Middle frontal gyrus (tissue), 1 donor: Measurements from ENCODE around the gene SPC24.
"Not testable (repeated sequence)": the region's sequence is repeated elsewhere in the genome, so short reads cannot be mapped to it uniquely, and the experiment has no call there.

Experiments
- DNase-seq: peaks from one replicate; pipeline ENCODE4 v3.0.0-alpha.2; 2015; ENCODE audit warnings: low spot score; ENCODE audit errors: extremely low spot score

Gene SPC24

DNA sequence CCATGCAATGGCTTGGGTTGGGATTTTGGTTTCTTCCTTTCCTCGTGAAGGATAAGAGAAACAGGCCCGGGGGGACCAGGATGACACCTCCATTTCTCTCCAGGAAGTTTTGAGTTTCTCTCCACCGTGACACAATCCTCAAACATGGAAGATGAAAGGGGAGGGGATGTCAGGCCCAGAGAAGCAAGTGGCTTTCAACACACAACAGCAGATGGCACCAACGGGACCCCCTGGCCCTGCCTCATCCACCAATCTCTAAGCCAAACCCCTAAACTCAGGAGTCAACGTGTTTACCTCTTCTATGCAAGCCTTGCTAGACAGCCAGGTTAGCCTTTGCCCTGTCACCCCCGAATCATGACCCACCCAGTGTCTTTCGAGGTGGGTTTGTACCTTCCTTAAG lies 24.1 kb downstream of the SPC24 start:
- DNase-seq: no peak

DNA sequence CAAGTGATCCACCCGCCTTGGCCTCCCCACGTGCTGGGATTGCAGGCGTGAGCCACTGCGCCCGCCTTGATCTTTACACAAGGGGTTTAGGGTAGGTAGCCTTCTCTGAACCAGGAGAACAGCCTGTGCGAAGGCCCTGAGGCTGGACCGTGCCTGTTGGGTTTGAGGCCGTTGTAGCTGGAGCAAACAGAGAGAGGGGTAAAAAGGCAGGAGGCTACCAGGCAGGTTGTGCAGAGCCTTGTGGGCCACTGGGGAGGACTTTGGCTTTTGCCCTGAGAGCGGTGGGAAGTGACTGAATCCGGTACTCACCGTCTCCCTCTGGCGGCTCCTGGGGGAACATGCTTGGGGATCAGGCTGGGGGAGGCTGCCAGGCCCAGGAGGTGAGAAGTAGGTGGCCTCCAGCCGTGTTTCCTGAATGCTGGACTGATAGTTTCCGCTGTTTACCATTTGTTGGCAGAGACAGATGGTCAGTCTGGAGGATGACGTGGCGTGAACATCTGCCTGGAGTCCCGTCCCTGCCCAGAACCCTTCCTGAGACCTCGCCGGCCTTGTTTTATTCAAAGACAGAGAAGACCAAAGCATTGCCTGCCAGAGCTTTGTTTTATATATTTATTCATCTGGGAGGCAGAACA lies 24.6 kb downstream of the SPC24 start:
- no peak for DNase-seq

DNA sequence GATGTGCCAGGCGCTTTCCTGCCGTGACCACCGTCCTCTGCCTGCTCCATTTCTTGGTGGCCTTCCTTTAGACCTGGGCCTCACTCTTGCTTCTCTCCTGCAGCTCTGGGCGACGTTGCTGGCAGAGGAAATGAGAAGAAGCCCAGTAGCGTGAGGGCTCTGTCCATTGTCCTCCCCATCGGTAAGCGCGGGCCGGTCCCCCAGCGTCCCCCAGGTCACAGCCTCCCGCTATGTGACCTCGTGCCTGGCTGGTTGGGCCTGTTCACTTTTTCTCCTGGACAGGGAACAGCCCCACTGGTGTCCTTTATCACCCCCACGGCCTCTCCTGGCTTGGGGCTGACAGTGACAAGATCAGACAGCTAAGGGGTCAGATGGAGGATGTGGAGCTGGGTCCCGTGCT lies 27.7 kb downstream of the SPC24 start:
- no peak for DNase-seq

DNA sequence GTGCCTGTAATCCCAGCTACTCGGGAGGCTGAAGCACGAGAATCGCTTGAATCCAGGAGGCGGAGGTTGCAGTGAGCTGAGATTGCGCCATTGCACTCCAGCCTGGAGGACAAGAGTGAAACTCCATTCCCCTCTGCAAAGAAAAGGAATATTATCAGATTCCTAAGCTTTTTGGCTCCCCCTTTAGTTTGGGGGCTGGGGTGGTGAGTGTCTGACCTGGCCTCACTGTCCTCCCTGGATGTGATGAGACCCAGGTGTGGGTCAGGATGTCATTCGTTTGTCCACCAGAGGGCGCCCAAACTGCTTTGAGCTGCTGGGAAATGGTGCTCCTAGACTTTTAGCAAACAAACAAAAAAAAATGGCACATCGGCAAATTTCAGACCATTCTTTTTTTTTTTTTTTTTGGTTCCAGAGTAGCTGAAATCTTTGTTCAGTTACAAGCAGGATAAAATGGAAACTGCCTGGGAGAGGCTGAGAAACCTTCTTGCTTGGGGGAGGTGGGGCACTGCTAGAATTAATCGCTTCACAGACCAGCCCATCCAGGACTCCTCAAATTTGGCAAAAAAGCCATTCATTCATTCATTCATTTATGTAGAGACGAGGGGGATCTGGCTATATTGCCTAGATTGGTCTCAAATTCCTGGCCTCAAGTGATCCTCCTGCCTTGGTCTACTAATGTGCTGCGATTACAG lies 29.4 kb downstream of the SPC24 start:
- DNase-seq: peak; percentile 41

DNA sequence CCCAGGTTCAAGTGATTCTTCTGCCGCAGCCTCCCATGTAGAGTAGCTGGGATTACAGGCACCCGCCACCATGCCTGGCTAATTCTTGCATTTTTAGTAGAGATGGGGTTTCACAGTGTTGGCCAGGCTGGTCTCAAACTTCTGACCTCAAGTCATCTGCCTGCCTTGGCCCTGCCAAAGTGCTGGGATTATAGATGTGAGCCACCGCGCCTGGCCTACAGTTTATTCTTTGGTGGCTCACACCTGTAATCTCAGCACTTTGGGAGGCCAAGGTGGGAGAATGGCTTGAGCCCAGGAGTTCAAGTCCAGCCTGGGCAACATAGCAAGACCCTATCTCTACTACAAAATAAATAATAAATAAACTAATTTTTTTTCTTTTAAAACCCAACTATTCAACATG lies 31.4 kb downstream of the SPC24 start:
- not testable (repeated sequence) for DNase-seq

DNA sequence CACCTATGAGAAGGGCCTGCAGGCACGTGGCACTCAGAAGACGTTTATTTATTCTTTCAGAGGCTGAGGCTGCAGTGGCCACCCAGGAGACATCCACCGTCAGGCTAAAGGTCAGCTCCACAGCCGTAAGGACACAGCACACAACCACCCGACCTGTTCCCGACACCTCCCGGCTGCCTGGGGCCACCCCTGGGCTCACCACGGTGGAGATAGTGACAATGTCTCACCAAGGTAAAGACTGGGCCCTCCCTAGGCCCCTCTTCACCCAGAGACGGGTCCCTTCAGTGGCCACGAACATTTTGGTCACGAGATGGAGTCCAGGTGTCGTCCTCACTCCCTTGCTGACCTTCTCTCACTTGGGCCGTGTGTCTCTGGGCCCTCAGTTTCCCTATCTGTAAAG lies 32.5 kb downstream of the SPC24 start:
- no peak for DNase-seq

DNA sequence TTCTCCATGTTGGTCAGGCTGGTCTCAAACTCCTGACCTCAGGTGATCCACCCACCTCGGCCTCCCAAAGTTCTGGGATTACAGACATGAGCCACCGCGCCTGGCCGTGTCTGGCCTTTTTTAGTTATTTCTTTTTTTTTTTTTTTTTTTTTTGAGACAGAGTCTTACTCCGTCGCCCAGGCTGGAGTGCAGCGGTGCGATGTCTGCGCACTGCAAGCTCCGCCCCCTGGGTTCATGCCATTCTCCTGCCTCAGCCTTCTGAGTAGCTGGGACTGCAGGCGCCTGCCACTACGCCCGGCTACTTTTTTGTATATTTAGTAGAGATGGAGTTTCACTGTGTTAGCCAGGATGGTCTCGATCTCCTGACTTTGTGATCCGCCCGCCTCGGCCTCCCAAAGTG lies 33.6 kb downstream of the SPC24 start:
- not testable (repeated sequence) for DNase-seq

DNA sequence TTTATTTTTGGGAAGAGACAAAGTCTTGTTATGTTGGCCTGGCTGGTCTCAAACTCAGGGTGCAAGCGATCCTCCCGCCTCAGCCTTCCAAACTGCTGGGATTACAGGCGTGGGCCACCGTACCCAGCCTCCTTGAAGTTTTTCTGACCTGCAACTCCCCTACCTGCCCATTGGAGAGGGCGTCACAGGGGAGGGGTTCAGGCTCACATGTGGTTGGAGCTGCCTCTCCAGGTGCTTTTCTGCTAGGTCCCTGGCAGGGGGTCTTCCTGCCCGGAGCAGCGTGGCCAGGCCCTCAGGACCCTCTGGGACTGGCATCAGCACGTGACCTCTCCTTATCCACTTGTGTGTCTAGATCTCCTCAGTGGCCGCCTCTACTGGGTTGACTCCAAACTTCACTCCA lies 39.1 kb downstream of the SPC24 start:
- no peak for DNase-seq

DNA sequence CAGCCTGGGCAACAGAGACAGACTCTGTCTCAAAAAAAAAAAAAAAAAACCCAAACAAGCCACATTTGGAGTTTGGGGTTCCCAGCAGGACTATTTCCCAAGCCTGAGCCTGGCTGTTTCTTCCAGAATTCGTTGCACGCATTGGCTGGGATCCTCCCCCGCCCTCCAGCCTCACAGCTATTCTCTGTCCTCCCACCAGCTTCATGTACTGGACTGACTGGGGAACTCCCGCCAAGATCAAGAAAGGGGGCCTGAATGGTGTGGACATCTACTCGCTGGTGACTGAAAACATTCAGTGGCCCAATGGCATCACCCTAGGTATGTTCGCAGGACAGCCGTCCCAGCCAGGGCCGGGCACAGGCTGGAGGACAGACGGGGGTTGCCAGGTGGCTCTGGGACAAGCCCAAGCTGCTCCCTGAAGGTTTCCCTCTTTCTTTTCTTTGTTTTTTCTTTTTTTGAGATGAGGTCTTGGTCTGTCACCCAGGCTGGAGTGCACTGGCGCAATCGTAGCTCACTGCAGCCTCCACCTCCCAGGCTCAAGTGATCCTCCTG lies 39.6 kb downstream of the SPC24 start:
- DNase-seq: no peak

DNA sequence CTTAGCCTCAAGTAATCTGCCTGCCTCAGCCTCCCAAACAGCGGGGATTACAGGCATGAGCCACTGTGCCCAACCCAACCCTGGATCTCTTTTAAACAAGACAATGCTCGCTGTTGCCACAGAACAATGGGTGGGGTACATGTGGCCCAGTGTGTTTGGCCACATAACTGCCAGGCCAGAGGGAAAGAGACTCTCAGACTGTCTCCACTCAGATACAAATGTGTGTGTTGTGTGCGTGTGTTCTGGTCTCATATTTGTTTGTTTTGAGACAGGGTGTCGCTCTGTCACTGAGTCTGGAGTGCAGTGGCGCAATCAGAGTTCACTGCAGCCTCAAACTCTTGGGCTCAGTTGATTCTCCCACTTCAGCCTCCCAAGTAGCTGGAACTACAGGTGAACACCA lies 40.5 kb downstream of the SPC24 start:
- DNase-seq: no peak

DNA sequence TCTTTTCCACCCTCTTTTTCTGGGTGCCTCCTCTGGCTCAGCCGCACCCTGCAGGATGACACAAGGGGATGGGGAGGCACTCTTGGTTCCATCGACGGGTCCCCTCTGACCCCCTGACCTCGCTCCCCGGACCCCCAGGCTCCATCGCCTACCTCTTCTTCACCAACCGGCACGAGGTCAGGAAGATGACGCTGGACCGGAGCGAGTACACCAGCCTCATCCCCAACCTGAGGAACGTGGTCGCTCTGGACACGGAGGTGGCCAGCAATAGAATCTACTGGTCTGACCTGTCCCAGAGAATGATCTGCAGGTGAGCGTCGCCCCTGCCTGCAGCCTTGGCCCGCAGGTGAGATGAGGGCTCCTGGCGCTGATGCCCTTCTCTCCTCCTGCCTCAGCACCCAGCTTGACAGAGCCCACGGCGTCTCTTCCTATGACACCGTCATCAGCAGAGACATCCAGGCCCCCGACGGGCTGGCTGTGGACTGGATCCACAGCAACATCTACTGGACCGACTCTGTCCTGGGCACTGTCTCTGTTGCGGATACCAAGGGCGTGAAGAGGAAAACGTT lies 42.4 kb downstream of the SPC24 start:
- no peak for DNase-seq

DNA sequence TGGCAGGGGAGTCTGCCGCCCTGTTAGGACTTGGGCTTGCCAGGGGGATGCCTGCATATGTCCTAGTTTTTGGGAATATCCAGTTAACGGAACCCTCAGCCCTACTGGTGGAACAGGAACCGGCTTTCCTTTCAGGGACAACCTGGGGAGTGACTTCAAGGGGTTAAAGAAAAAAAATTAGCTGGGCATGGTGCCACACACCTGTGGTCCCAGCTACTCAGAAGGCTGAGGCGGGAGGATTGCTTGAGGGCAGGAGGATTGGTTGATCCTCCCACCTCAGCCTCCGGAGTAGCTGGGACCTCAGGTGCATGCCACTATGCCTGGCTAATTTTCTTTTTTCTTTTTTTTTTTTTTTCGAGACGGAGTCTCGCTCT lies 43.8 kb downstream of the SPC24 start:
- DNase-seq: no peak

DNA sequence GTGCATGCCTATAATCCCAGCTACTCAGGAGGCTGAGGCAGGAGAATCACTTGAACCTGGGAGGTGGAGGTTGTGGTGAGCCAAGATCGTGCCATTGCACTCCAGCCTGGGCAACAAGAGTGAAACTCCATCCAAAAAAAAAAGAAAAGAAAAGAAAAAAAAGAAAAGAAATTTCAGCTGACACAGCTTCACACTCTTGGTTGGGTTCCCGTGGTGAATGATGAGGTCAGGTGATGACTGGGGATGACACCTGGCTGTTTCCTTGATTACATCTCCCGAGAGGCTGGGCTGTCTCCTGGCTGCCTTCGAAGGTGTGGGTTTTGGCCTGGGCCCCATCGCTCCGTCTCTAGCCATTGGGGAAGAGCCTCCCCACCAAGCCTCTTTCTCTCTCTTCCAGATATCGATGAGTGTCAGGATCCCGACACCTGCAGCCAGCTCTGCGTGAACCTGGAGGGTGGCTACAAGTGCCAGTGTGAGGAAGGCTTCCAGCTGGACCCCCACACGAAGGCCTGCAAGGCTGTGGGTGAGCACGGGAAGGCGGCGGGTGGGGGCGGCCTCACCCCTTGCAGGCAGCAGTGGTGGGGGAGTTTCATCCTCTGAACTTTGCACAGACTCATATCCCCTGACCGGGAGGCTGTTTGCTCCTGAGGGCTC lies 44.3 kb downstream of the SPC24 start:
- no peak for DNase-seq

DNA sequence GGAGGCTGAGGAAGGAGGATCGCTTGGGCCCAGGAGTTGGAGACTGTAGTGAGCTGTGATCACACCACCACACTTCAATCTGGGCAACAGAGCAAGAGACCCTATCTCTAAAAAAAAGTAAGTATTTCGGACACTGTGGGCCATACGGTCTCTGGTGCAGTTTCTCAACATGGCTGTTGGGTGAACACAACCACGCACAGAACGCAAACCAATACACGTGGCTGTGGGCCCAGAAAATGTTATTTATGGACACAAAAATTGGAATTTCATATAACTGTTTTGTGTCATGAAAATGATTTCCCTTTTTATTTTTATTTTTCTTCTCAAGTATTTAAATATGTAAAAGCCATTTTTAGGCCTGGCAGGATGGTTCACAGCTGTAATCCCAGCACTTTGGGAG lies 46.8 kb downstream of the SPC24 start:
- DNase-seq: no peak

DNA sequence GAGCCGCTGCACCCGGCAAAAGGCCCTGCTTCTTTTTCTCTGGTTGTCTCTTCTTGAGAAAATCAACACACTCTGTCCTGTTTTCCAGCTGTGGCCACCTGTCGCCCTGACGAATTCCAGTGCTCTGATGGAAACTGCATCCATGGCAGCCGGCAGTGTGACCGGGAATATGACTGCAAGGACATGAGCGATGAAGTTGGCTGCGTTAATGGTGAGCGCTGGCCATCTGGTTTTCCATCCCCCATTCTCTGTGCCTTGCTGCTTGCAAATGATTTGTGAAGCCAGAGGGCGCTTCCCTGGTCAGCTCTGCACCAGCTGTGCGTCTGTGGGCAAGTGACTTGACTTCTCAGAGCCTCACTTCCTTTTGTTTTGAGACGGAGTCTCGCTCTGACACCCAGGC lies 49.1 kb downstream of the SPC24 start:
- no peak for DNase-seq

DNA sequence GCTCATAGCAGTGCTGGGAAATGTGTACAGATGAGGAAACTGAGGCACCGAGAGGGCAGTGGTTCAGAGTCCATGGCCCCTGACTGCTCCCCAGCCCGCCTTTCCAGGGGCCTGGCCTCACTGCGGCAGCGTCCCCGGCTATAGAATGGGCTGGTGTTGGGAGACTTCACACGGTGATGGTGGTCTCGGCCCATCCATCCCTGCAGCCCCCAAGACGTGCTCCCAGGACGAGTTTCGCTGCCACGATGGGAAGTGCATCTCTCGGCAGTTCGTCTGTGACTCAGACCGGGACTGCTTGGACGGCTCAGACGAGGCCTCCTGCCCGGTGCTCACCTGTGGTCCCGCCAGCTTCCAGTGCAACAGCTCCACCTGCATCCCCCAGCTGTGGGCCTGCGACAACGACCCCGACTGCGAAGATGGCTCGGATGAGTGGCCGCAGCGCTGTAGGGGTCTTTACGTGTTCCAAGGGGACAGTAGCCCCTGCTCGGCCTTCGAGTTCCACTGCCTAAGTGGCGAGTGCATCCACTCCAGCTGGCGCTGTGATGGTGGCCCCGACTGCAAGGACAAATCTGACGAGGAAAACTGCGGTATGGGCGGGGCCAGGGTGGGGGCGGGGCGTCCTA lies 50.5 kb downstream of the SPC24 start:
- DNase-seq: no peak

DNA sequence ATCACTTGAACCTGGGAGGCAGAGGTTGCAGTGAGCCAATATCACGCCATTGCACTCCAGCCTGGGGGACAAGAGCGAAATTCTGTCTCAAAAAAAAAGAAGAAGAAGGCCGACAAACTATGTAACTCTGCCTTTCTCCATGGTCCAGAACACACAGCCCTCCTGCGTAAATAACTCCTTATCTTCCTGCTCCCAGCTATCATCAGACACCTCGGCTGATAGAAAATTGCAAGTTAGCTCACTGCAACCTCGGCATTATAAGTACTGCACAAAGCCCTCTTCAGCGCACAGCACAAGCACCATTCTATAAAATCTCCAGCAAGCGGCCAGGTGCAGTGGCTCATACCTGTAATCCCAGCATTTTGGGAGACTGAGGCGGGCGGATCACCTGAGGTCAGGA lies 51.9 kb downstream of the SPC24 start:
- not testable (repeated sequence) for DNase-seq

DNA sequence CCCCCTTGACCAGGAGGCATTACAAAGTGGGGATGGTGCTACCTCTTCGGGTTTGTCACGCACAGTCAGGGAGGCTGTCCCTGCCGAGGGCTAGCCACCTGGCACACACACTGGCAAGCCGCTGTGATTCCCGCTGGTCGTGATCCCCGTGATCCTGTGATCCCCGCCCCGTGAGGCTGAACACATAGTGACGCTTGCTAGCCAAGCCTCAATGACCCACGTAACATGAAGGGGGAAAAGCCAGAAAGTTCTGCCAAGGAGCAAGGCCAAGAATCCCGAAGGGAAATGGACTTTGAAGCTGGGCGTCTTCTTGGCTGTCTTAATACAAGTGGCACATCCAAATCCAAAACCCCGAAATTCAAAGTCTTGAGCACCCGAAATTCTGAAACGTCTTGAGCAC lies 52.6 kb downstream of the SPC24 start:
- no peak for DNase-seq

DNA sequence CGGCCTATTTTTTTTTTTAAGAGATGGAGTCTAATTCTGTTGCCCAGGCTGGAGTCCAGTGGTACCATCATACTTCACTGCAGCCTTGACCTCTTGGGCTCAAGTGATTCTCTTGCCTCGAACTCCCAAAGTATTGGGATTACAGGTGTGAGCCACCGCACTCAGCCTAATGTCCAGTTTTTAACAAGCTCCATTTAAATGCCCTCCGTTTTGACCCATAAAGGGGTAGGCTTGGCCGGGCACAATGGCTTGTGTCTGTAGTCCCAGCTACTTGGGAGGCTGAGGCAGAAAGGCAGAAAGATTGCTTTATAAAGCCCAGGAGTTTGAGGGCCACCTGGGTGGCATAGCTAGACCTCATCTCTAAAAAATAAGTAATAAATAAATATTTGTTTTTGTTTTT lies 54.5 kb downstream of the SPC24 start:
- DNase-seq: no peak

DNA sequence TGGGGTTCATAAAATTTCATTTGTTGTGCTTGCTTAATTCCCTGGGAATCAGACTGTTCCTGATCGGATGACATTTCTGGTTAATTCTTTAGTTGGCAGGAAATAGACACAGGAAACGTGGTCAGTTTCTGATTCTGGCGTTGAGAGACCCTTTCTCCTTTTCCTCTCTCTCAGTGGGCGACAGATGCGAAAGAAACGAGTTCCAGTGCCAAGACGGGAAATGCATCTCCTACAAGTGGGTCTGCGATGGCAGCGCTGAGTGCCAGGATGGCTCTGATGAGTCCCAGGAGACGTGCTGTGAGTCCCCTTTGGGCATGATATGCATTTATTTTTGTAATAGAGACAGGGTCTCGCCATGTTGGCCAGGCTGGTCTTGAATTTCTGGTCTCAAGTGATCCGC lies 55.5 kb downstream of the SPC24 start:
- DNase-seq: no peak

DNA sequence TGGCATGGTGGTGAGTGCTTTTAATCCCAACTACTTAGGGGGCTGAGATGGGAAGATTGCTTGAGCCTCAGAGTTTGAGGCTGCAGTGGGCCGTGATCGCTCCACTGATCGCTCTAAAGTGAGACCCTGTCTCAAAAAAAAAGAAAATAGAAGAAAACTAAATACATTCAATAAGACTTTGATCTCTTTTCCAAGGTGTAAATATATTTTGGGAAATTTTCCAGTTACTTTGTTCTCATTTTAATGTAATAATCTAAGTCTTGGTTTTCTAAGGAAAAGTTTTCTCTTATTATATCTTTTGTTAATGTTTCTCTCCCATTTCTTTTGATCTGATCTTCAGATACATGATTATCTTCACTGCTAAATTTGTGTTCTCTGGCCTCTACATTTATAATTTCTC lies 56.7 kb downstream of the SPC24 start:
- DNase-seq: no peak

DNA sequence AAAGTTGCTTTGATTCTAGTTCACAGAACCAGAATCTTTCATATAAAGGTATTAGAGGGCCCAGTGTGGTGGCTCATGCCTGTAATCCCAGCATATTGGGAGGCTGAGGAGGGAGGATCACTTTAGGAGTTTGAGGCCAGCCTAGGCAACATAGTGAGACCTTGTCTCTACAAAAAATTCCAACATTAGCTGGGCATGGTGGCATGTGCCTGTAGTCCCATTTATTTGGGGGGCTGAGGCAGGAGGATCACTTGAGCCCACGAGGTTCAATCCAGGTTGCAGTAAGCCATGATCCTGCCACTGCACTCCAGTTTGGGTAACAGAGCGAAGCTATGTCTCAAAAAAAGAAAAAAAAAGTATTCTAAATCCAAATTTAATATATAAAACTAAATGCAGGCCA lies 57.3 kb downstream of the SPC24 start:
- DNase-seq: no peak
